PFSK-1 (cell line): ENCODE results near the gene AIF1.

Experiments used
- FOXP2 ChIP-seq: optimal IDR thresholded peaks from 2 replicates; pipeline ENCODE3; 2011; ENCODE audit warnings: borderline replicate concordance, control low read depth, inconsistent platforms; ENCODE audit not compliant: insufficient read depth; ENCODE audit errors: extremely low read length, extremely low read depth
- POLR2AphosphoS5 ChIP-seq: IDR thresholded peaks from 2 replicates; pipeline ENCODE4 v1.6.1; 2012; ENCODE audit warnings: low read depth, mild to moderate bottlenecking, control low read depth, low read length, moderate library complexity
- SIN3A ChIP-seq: IDR thresholded peaks from 2 replicates; pipeline ENCODE4 v1.6.1; 2012; ENCODE audit warnings: mild to moderate bottlenecking, low read length, moderate library complexity, borderline replicate concordance; ENCODE audit not compliant: insufficient read depth
- TAF1 ChIP-seq: IDR thresholded peaks from 2 replicates; pipeline ENCODE4 v1.6.1; 2012; ENCODE audit warnings: low read length, control low read depth, borderline replicate concordance; ENCODE audit not compliant: insufficient read depth
- TF ChIP-seq, protein P1 (sequence below), 2 experiments: IDR thresholded peaks; 2 replicates each; pipeline versions ENCODE4 v1.6.1 to v1.8.0; 2011 to 2012; ENCODE audit warnings: low read depth in 2 of 2, low read length in 2 of 2, control low read depth in 1 of 2, inconsistent platforms in 1 of 2, mild to moderate bottlenecking in 1 of 2, moderate library complexity in 1 of 2; ENCODE audit not compliant: insufficient read depth in 1 of 2

AIF1 gene

DNA sequence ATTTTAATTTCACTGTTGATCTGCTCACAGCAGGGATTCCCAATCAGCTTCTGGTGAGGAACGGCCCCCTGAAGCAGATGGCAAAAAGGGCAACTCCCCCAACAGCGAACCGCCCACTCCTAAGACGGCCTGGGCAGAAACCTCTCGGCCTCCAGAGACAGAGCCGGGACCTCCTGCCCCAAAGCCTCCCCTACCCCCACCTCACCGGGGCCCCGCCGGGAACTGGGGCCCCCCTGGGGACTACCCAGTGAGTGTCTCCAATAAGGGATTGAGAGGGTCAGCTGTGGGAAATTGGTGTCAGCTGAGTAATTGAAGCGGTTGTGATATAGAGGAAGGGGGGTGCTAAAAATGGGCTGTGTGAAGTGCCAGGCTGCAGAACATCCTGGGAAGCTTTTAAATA, 11.9 kb downstream of the AIF1 start:
- TF ChIP-seq, protein P1, sequence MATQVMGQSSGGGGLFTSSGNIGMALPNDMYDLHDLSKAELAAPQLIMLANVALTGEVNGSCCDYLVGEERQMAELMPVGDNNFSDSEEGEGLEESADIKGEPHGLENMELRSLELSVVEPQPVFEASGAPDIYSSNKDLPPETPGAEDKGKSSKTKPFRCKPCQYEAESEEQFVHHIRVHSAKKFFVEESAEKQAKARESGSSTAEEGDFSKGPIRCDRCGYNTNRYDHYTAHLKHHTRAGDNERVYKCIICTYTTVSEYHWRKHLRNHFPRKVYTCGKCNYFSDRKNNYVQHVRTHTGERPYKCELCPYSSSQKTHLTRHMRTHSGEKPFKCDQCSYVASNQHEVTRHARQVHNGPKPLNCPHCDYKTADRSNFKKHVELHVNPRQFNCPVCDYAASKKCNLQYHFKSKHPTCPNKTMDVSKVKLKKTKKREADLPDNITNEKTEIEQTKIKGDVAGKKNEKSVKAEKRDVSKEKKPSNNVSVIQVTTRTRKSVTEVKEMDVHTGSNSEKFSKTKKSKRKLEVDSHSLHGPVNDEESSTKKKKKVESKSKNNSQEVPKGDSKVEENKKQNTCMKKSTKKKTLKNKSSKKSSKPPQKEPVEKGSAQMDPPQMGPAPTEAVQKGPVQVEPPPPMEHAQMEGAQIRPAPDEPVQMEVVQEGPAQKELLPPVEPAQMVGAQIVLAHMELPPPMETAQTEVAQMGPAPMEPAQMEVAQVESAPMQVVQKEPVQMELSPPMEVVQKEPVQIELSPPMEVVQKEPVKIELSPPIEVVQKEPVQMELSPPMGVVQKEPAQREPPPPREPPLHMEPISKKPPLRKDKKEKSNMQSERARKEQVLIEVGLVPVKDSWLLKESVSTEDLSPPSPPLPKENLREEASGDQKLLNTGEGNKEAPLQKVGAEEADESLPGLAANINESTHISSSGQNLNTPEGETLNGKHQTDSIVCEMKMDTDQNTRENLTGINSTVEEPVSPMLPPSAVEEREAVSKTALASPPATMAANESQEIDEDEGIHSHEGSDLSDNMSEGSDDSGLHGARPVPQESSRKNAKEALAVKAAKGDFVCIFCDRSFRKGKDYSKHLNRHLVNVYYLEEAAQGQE (IDR thresholded peaks at IDR 0.05; ENCODE audit: insufficient read depth in 1 of 2, low read depth in 2 of 2, low read length in 2 of 2) = no peak
- no peak for TF ChIP-seq POLR2AphosphoS5
- no peak for TF ChIP-seq SIN3A
- TF ChIP-seq TAF1 = no peak
- TF ChIP-seq FOXP2 = no peak

DNA sequence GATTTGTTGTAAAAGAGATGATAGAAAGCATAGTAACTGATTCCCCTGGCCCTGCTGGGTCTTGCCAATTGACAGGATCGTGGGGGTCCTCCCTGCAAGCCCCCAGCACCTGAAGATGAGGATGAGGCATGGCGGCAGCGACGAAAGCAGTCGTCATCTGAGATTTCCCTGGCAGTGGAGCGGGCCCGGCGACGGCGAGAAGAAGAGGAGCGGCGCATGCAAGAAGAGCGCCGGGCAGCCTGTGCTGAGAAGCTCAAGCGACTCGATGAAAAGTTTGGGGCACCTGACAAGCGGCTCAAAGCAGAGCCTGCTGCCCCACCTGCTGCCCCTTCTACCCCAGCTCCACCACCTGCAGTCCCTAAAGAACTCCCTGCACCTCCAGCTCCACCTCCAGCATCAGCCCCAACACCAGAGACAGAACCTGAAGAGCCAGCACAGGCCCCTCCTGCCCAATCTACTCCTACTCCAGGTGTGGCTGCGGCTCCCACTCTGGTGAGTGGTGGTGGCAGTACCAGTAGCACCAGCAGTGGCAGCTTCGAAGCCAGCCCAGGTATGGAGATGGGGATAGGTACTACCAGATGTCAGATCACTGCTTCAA, 12.8 kb downstream of the AIF1 start:
- no peak for TF ChIP-seq TAF1
- TF ChIP-seq SIN3A = no peak
- TF ChIP-seq, protein P1 (IDR thresholded peaks at IDR 0.05; ENCODE audit: insufficient read depth in 1 of 2, low read depth in 2 of 2, low read length in 2 of 2) = no peak
- peak; percentile 41 for TF ChIP-seq POLR2AphosphoS5
- no peak for TF ChIP-seq FOXP2

DNA sequence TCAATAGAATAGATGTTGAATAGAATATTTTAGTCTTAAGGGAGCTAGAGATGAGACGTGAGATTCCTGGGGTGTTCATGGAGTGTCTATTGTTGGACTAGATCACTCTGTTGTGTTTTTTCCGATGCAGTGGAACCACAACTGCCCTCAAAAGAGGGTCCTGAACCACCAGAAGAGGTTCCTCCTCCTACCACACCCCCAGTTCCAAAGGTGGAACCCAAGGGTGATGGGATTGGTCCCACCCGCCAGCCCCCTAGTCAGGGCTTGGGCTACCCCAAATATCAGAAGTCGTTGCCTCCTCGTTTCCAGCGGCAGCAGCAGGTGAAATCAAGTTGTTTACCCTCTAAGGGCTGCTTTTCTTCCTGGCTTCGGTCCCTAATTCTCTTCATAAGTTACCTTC, 14.0 kb downstream of the AIF1 start:
- TF ChIP-seq FOXP2 = no peak
- TF ChIP-seq, protein P1 (IDR thresholded peaks at IDR 0.05; ENCODE audit: insufficient read depth in 1 of 2, low read depth in 2 of 2, low read length in 2 of 2) = no peak
- TF ChIP-seq POLR2AphosphoS5 = peak; percentile 35; the same call in 1 of the 2 replicates
- TF ChIP-seq SIN3A = no peak

DNA sequence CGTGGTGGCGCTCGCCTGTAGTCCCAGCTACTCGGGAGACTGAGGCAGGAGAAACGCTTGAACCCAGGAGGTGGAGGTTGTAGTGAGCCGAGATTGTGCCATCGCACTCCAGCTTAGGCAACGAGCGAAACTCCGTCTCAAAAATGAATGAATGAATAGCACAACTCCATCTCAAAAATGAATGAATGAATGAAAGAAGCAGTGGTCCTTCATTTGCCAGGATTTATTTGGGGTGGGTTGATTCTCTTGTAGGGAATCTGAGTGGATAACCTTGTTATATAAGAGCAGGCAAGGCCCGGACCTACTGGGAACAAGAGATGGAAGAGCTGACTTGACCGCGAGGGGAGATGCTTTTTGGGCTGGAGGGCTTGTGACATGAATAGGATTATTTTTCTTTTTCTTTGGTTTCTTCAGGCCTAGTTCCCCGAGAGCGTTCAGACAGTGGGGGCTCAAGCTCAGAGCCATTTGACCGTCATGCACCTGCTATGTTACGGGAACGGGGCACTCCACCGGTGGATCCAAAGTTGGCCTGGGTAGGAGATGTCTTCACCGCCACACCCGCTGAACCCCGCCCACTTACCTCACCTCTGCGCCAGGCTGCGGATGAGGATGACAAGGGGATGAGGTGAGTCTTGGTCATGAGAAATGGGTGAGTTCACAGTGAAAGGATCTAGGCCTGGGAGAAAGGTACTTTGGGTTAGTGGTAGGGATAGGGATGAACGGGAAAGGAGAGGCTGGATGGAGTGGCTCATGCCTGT, 15.3 kb downstream of the AIF1 start:
- TF ChIP-seq, protein P1 (IDR thresholded peaks at IDR 0.05; ENCODE audit: insufficient read depth in 1 of 2, low read depth in 2 of 2, low read length in 2 of 2) = no peak
- TF ChIP-seq FOXP2 (no peak), POLR2AphosphoS5 (peak; percentile 41; the same call in 1 of the 2 replicates), TAF1 (no peak), SIN3A (no peak)
